ENCODE measurements around the gene MID1. TPM values are rescaled to one million over a fixed set of nuclear protein-coding genes. Genes with fewer than 3 reads are reported as not detected.

MID1 gene
- total and polyA plus RNA-seq, 4 donors = 4.3 to 25.8 (median 12.9) TPM

GRCh38 chrX:10564484-10564883, 55.9 kb downstream of the MID1 start:
- WGBS, 2 donors = 60 to 86% methylated on average over 3 of the region's 3 CpGs
- Histone ChIP-seq H3K9me3 (ENCODE audit: control insufficient read depth in 4 of 4, insufficient read depth in 3 of 4, low read length in 3 of 4) (no peaks in the 10 kb centered on the region), H3K4me3 (no peak overlapping the region), H3K27ac (ENCODE audit: low read depth in 1 of 2, low read length in 1 of 2) (no peak overlapping the region), H3K9ac (ENCODE audit: insufficient read depth in 1 of 2, low read length in 2 of 2) (no peak overlapping the region), H3K27me3 (ENCODE audit: control insufficient read depth in 3 of 3, insufficient read depth in 3 of 3, low read length in 2 of 3) (no peaks in the 10 kb centered on the region), H3K4me1 (ENCODE audit: control insufficient read depth in 5 of 5, insufficient read depth in 5 of 5, low read length in 5 of 5) (peaks cover 0 to 14% (median 0%) of the 10 kb centered on the region in 5 donors), H3K36me3 (ENCODE audit: control insufficient read depth in 4 of 4, insufficient read depth in 4 of 4, low read length in 4 of 4) (no peaks in the 10 kb centered on the region)
- DNase-seq = peak in 1 of 3 donors; percentile 42
- ATAC-seq (ENCODE audit: insufficient read depth, low FRiP score) = no peak
- TF ChIP-seq CTCF (IDR thresholded peaks at IDR 0.05; ENCODE audit: control extremely low read depth, extremely low read depth) = no peak

- no peak for DNase-seq
- Histone ChIP-seq H3K4me3 (no peak overlapping the region), H3K27ac (ENCODE audit: low read depth in 1 of 2, low read length in 1 of 2) (no peak overlapping the region), H3K9me3 (ENCODE audit: control insufficient read depth in 4 of 4, insufficient read depth in 3 of 4, low read length in 3 of 4) (no peaks in the 10 kb centered on the region), H3K4me1 (ENCODE audit: control insufficient read depth in 5 of 5, insufficient read depth in 5 of 5, low read length in 5 of 5) (peaks cover 0 to 10% (median 5%) of the 10 kb centered on the region in 5 donors), H3K9ac (ENCODE audit: insufficient read depth in 1 of 2, low read length in 2 of 2) (no peak overlapping the region), H3K27me3 (ENCODE audit: control insufficient read depth in 3 of 3, insufficient read depth in 3 of 3, low read length in 2 of 3) (peaks cover 0 to 6% (median 5%) of the 10 kb centered on the region in 3 donors), H3K36me3 (ENCODE audit: control insufficient read depth in 4 of 4, insufficient read depth in 4 of 4, low read length in 4 of 4) (no peaks in the 10 kb centered on the region)
- no peak for ATAC-seq (ENCODE audit: insufficient read depth, low FRiP score)
- WGBS, 2 donors = 72 to 95% methylated on average over 4 of the region's 4 CpGs
- TF ChIP-seq CTCF (IDR thresholded peaks at IDR 0.05; ENCODE audit: control extremely low read depth, extremely low read depth) = no peak
These were observed 63.2 kb downstream of the MID1 start for GRCh38 chrX:10557166-10557565.

- Histone ChIP-seq H3K9me3 (ENCODE audit: control insufficient read depth in 4 of 4, insufficient read depth in 3 of 4, low read length in 3 of 4) (no peaks in the 10 kb centered on the region), H3K4me1 (ENCODE audit: control insufficient read depth in 5 of 5, insufficient read depth in 5 of 5, low read length in 5 of 5) (peaks cover 0 to 10% (median 5%) of the 10 kb centered on the region in 5 donors), H3K36me3 (ENCODE audit: control insufficient read depth in 4 of 4, insufficient read depth in 4 of 4, low read length in 4 of 4) (no peaks in the 10 kb centered on the region), H3K27ac (ENCODE audit: low read depth in 1 of 2, low read length in 1 of 2) (no peak overlapping the region), H3K4me3 (no peak overlapping the region), H3K9ac (ENCODE audit: insufficient read depth in 1 of 2, low read length in 2 of 2) (no peak overlapping the region), H3K27me3 (ENCODE audit: control insufficient read depth in 3 of 3, insufficient read depth in 3 of 3, low read length in 2 of 3) (peaks cover 0 to 6% (median 5%) of the 10 kb centered on the region in 3 donors)
- TF ChIP-seq CTCF (IDR thresholded peaks at IDR 0.05; ENCODE audit: control extremely low read depth, extremely low read depth) = no peak
- no peak for ATAC-seq (ENCODE audit: insufficient read depth, low FRiP score)
- no peak for DNase-seq
- WGBS, 2 donors = 83 to 93% methylated on average over 5 of the region's 5 CpGs
These were observed 64.0 kb downstream of the MID1 start for GRCh38 chrX:10556405-10556804.

- Histone ChIP-seq H3K4me1 (ENCODE audit: control insufficient read depth in 5 of 5, insufficient read depth in 5 of 5, low read length in 5 of 5) (peaks cover 0 to 10% (median 5%) of the 10 kb centered on the region in 5 donors), H3K36me3 (ENCODE audit: control insufficient read depth in 4 of 4, insufficient read depth in 4 of 4, low read length in 4 of 4) (no peaks in the 10 kb centered on the region), H3K9ac (ENCODE audit: insufficient read depth in 1 of 2, low read length in 2 of 2) (no peak overlapping the region), H3K4me3 (no peak overlapping the region), H3K9me3 (ENCODE audit: control insufficient read depth in 4 of 4, insufficient read depth in 3 of 4, low read length in 3 of 4) (no peaks in the 10 kb centered on the region), H3K27me3 (ENCODE audit: control insufficient read depth in 3 of 3, insufficient read depth in 3 of 3, low read length in 2 of 3) (peaks cover 0 to 6% (median 5%) of the 10 kb centered on the region in 3 donors), H3K27ac (ENCODE audit: low read depth in 1 of 2, low read length in 1 of 2) (peak overlapping the region in 1 of 2 donors; percentile 23)
- TF ChIP-seq CTCF (IDR thresholded peaks at IDR 0.05; ENCODE audit: control extremely low read depth, extremely low read depth) = no peak
- ATAC-seq (ENCODE audit: insufficient read depth, low FRiP score) (no peak), DNase-seq (no peak)
- 42 to 52% methylated on average over 4 of the region's 4 CpGs for WGBS, 2 donors
These were observed 64.5 kb downstream of the MID1 start for GRCh38 chrX:10555846-10556245.
